HL-60 (cell line): ENCODE results near the gene RMND5B.

ENCODE experiments used
- DNase-seq, 2 experiments: peaks; one replicate each; pipeline ENCODE4 v3.0.0-alpha.2; 2010 to 2020; ENCODE audit warnings: low read depth in 1 of 2, low spot score in 1 of 2
- H3K27ac ChIP-seq: fragments of 250-450 bp; sonication (Bioruptor Pico); replicated peaks from 2 replicates; pipeline ENCODE4 v1.5.1; 2020; ENCODE audit warnings: mild to moderate bottlenecking, moderate library complexity
- H3K27me3 ChIP-seq: fragments of 250-450 bp; sonication (Bioruptor Pico); 2 replicates; pipeline ENCODE4 v1.5.1; 2021; ENCODE audit warnings: mild to moderate bottlenecking, moderate library complexity; ENCODE audit not compliant: insufficient read depth, poor library complexity, severe bottlenecking
- H3K4me3 ChIP-seq: replicated peaks from 2 replicates; pipeline ENCODE4 v1.5.1; 2011; ENCODE audit warnings: mild to moderate bottlenecking, control low read depth, low read length; ENCODE audit not compliant: insufficient read depth
- GABPA ChIP-seq: IDR thresholded peaks from 2 replicates; pipeline ENCODE4 v1.6.1; 2012; ENCODE audit warnings: low read depth
- POLR2AphosphoS5 ChIP-seq: IDR thresholded peaks from 2 replicates; pipeline ENCODE4 v1.6.1; 2012; ENCODE audit warnings: low read depth
- SPI1 ChIP-seq: IDR thresholded peaks from 2 replicates; pipeline ENCODE4 v1.6.1; 2012; ENCODE audit warnings: low read depth, mild to moderate bottlenecking, borderline replicate concordance
- TF ChIP-seq, protein P1 (sequence below): IDR thresholded peaks from one replicate; pipeline ENCODE4 v1.5.1; 2011; ENCODE audit warnings: low read length, control low read depth, inconsistent platforms; ENCODE audit not compliant: insufficient read depth
- TF ChIP-seq, protein P2 (sequence below): IDR thresholded peaks from 2 replicates; pipeline ENCODE4 v1.6.1; 2012; ENCODE audit warnings: low read depth; ENCODE audit not compliant: insufficient replicate concordance

The RMND5B gene

GRCh38 chr5:178093134-178093533 lies 37.7 kb upstream of the RMND5B start:
- DNase-seq = no peak
- Histone ChIP-seq H3K4me3 (no peak overlapping the region), H3K27me3 (no peaks in the 10 kb centered on the region), H3K27ac (no peak overlapping the region)
- TF ChIP-seq, protein P1, sequence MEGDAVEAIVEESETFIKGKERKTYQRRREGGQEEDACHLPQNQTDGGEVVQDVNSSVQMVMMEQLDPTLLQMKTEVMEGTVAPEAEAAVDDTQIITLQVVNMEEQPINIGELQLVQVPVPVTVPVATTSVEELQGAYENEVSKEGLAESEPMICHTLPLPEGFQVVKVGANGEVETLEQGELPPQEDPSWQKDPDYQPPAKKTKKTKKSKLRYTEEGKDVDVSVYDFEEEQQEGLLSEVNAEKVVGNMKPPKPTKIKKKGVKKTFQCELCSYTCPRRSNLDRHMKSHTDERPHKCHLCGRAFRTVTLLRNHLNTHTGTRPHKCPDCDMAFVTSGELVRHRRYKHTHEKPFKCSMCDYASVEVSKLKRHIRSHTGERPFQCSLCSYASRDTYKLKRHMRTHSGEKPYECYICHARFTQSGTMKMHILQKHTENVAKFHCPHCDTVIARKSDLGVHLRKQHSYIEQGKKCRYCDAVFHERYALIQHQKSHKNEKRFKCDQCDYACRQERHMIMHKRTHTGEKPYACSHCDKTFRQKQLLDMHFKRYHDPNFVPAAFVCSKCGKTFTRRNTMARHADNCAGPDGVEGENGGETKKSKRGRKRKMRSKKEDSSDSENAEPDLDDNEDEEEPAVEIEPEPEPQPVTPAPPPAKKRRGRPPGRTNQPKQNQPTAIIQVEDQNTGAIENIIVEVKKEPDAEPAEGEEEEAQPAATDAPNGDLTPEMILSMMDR = no peak
- no peak for TF ChIP-seq POLR2AphosphoS5
- no peak for TF ChIP-seq GABPA
- TF ChIP-seq, protein P2, sequence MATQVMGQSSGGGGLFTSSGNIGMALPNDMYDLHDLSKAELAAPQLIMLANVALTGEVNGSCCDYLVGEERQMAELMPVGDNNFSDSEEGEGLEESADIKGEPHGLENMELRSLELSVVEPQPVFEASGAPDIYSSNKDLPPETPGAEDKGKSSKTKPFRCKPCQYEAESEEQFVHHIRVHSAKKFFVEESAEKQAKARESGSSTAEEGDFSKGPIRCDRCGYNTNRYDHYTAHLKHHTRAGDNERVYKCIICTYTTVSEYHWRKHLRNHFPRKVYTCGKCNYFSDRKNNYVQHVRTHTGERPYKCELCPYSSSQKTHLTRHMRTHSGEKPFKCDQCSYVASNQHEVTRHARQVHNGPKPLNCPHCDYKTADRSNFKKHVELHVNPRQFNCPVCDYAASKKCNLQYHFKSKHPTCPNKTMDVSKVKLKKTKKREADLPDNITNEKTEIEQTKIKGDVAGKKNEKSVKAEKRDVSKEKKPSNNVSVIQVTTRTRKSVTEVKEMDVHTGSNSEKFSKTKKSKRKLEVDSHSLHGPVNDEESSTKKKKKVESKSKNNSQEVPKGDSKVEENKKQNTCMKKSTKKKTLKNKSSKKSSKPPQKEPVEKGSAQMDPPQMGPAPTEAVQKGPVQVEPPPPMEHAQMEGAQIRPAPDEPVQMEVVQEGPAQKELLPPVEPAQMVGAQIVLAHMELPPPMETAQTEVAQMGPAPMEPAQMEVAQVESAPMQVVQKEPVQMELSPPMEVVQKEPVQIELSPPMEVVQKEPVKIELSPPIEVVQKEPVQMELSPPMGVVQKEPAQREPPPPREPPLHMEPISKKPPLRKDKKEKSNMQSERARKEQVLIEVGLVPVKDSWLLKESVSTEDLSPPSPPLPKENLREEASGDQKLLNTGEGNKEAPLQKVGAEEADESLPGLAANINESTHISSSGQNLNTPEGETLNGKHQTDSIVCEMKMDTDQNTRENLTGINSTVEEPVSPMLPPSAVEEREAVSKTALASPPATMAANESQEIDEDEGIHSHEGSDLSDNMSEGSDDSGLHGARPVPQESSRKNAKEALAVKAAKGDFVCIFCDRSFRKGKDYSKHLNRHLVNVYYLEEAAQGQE = no peak
- TF ChIP-seq SPI1 = no peak

DNA sequence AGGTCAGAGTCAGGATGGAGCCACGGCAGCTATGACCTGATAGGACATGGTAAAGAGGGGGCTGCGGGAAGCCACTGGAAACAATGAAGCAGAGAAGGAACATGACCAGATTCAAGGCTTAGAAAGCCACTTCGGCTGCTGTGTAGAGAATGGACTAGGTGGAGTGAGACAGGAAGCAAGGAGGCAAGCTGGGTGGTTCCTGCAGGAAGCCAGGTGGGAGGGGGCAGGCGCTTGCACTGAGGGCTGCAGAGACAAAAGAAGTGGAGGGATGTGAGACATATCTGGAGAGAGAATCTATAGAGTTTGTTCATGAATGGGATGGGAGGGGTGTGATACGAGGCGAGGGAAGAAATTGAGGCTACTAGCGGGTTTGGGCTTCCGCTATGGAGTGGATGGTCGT lies 36.5 kb upstream of the RMND5B start:
- Histone ChIP-seq H3K27ac (no peak overlapping the region), H3K27me3 (no peaks in the 10 kb centered on the region), H3K4me3 (no peak overlapping the region)
- TF ChIP-seq, protein P1 = no peak
- no peak for TF ChIP-seq SPI1
- no peak for TF ChIP-seq GABPA
- no peak for TF ChIP-seq POLR2AphosphoS5
- TF ChIP-seq, protein P2 = no peak
- no peak for DNase-seq

- H3K27ac ChIP-seq = no peak overlapping the region
- TF ChIP-seq POLR2AphosphoS5 (no peak), GABPA (no peak)
- TF ChIP-seq, protein P2 = no peak
- H3K27me3 ChIP-seq = no peaks in the 10 kb centered on the region
- DNase-seq = no peak
- H3K4me3 ChIP-seq = no peak overlapping the region
Observed at GRCh38 chr5:178098685-178099084, 32.1 kb upstream of the RMND5B start.

DNA sequence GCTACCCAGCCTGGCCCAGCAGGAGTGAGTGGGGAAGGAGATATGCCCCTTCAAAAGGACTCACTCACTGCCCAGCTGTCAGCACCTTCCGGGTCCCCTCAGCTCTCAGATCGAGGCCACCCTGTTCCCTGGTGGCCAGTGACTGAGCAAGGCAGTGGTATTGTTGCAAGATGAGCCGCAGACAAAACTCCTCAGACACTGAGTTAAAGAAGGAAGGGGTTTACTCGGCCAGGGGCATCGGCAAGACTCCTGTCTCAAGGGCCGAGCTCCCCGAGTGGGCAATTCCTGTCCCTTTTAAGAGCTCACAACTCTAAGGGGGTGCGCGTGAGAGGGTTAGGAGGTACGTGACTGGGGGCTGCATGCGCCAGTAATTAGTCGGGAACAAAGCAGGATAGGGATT lies 27.2 kb upstream of the RMND5B start:
- Histone ChIP-seq H3K27me3 (no peaks in the 10 kb centered on the region), H3K4me3 (no peak overlapping the region), H3K27ac (no peak overlapping the region)
- no peak for DNase-seq
- no peak for TF ChIP-seq GABPA
